ENCODE measurements around the gene SH3BP5L. TPM values are rescaled to one million over a fixed set of nuclear protein-coding genes. Genes with fewer than 3 reads are reported as not detected.

Gene SH3BP5L
- total RNA-seq, 6 experiments from 2014 or later, result 29.8 to 42.1 (median 32.2) TPM

GRCh38 chr1:248839168-248839555 lies 13.4 kb upstream of the SH3BP5L start:
- no peaks in the 10 kb centered on the region; the same call in 1 of the 2 replicates for H3K27me3 Mint-ChIP-seq (ENCODE audit: insufficient read depth)
- no peaks in the 10 kb centered on the region for H3K36me3 Mint-ChIP-seq (ENCODE audit: low read depth)
- no peak for DNase-seq
- no peak overlapping the region; the same call in 1 of the 2 replicates for H3K4me3 Mint-ChIP-seq
- peaks cover 25% of the 10 kb centered on the region for H3K4me1 Mint-ChIP-seq (ENCODE audit: low read depth)
- TF ChIP-seq CTCF (IDR thresholded peaks at IDR 0.05), result no peak
- H3K27ac Mint-ChIP-seq, result peak overlapping the region; percentile 97
- no peaks in the 10 kb centered on the region for H3K9me3 Mint-ChIP-seq

- DNase-seq, result peak; percentile 87
- TF ChIP-seq CTCF (IDR thresholded peaks at IDR 0.05), result no peak
- Mint-ChIP-seq H3K4me1 (ENCODE audit: low read depth) (peaks cover 25% of the 10 kb centered on the region), H3K27ac (peak overlapping the region; percentile 97), H3K4me3 (no peak overlapping the region; the same call in 1 of the 2 replicates), H3K9me3 (no peaks in the 10 kb centered on the region), H3K27me3 (ENCODE audit: insufficient read depth) (no peaks in the 10 kb centered on the region; the same call in 1 of the 2 replicates), H3K36me3 (ENCODE audit: low read depth) (no peaks in the 10 kb centered on the region)
Measured at GRCh38 chr1:248838357-248839167, 12.8 kb upstream of the SH3BP5L start.

- no peak within 1 kb of the TSS; the same call in 1 of the 2 replicates for H3K4me3 Mint-ChIP-seq
- no peaks in the 10 kb centered on the region for H3K9me3 Mint-ChIP-seq
Measured at GRCh38 chr1:248837781-248838356, 12.2 kb upstream of the SH3BP5L start, which contains the start of gene ZNF672. Gene ZNF672 (plus strand): TSS chr1:248838224. CDS start chr1:248847275, 9,051 bp downstream.

GRCh38 chr1:248837045-248837780 lies 11.5 kb upstream of the SH3BP5L start:
- no peak for TF ChIP-seq CTCF (IDR thresholded peaks at IDR 0.05)
- Mint-ChIP-seq H3K27ac (no peak overlapping the region; the same call in 1 of the 2 replicates), H3K9me3 (no peaks in the 10 kb centered on the region)

More at GRCh38 chr1:248837781-248838356, 12.2 kb upstream of the SH3BP5L start, which contains the start of gene ZNF672:
- Mint-ChIP-seq H3K36me3 (ENCODE audit: low read depth) (no peaks in the 10 kb centered on the region), H3K27me3 (ENCODE audit: insufficient read depth) (no peaks in the 10 kb centered on the region; the same call in 1 of the 2 replicates), H3K27ac (peak within 1 kb of the TSS; percentile 97), H3K4me1 (ENCODE audit: low read depth) (peaks cover 25% of the 10 kb centered on the region)
- DNase-seq, result peak; percentile 98
- TF ChIP-seq CTCF (IDR thresholded peaks at IDR 0.05), result no peak

GRCh38 chr1:248834343-248834940 lies 8.7 kb upstream of the SH3BP5L start:
- no peaks in the 10 kb centered on the region for H3K9me3 Mint-ChIP-seq
- DNase-seq, result no peak
- H3K4me3 Mint-ChIP-seq, result no peak overlapping the region
- H3K27ac Mint-ChIP-seq, result no peak overlapping the region
- no peak for TF ChIP-seq CTCF (IDR thresholded peaks at IDR 0.05)
- H3K4me1 Mint-ChIP-seq (ENCODE audit: low read depth), result peaks cover under 1% of the 10 kb centered on the region; the same call in 1 of the 2 replicates
- H3K27me3 Mint-ChIP-seq (ENCODE audit: insufficient read depth), result no peaks in the 10 kb centered on the region
- no peaks in the 10 kb centered on the region for H3K36me3 Mint-ChIP-seq (ENCODE audit: low read depth)

More at GRCh38 chr1:248837045-248837780, 11.5 kb upstream of the SH3BP5L start:
- no peak for DNase-seq
- Mint-ChIP-seq H3K4me3 (no peak overlapping the region), H3K36me3 (ENCODE audit: low read depth) (no peaks in the 10 kb centered on the region), H3K27me3 (ENCODE audit: insufficient read depth) (no peaks in the 10 kb centered on the region; the same call in 1 of the 2 replicates), H3K4me1 (ENCODE audit: low read depth) (peaks cover 21% of the 10 kb centered on the region)

Measured in HFFc6 (cell line).